Measurements from ENCODE around the gene ALAD. TPM values are rescaled to one million over a fixed set of nuclear protein-coding genes. Genes with fewer than 3 reads are reported as not detected.

ALAD gene
- total and polyA plus RNA-seq, 2 of the 8 experiments (the other 6 are each of a cell fraction or from before 2014, with no cell fraction given), result 8.2 to 15.3 TPM

GRCh38 chr9:113372059-113372458, 29.0 kb downstream of the ALAD start:
- Histone ChIP-seq H3K23ac (ENCODE audit: insufficient read length) (no peak overlapping the region), H3K9me3 (ENCODE audit: insufficient read depth in 2 of 2, low read depth in 1 of 2, low read length in 1 of 2) (no peaks in the 10 kb centered on the region), H4K20me1 (replicated peaks in 1 of 2; ENCODE audit: control insufficient read depth in 1 of 2, insufficient read depth in 2 of 2, low read length in 2 of 2) (peaks cover 0 to 2% of the 10 kb centered on the region in 2 experiments), H3K4ac (replicated peaks; ENCODE audit: insufficient read length, low read depth, low read length) (no peak overlapping the region), H3K27ac (ENCODE audit: low read depth, low read length) (no peak overlapping the region), H3K36me3 (ENCODE audit: control insufficient read depth in 2 of 4, insufficient read depth in 4 of 4, low read length in 3 of 4) (peaks cover 0 to 19% (median 2%) of the 10 kb centered on the region in 4 experiments; a peak in 4 of 8 replicates), H3K56ac (replicated peaks; ENCODE audit: insufficient read length, low read depth, low read length) (no peak overlapping the region), H3K79me2 (ENCODE audit: control insufficient read depth in 1 of 2, insufficient read depth in 2 of 2, low read length in 2 of 2) (peaks cover 0 to 5% of the 10 kb centered on the region in 2 experiments; a peak in 1 of 4 replicates), H4K5ac (ENCODE audit: insufficient read length, low read depth, low read length) (no peak overlapping the region), H2AFZ (ENCODE audit: low read length) (no peak overlapping the region), H2BK5ac (ENCODE audit: low read depth, low read length) (no peak overlapping the region), H3K9ac (replicated peaks in 1 of 4; ENCODE audit: extremely low read depth in 1 of 4, low read depth in 3 of 4, low read length in 3 of 4) (no peak overlapping the region), H2AK5ac (ENCODE audit: low read depth, low read length) (no peak overlapping the region), H3K27me3 (replicated peaks in 1 of 4; ENCODE audit: control insufficient read depth in 3 of 4, extremely low read depth in 1 of 4, insufficient read depth in 3 of 4, low read length in 3 of 4) (no peaks in the 10 kb centered on the region), H3K4me1 (replicated peaks in 1 of 4; ENCODE audit: control insufficient read depth in 3 of 4, insufficient read depth in 4 of 4, low read length in 3 of 4) (peaks cover 0 to 5% (median 2%) of the 10 kb centered on the region in 4 experiments; a peak in 3 of 7 replicates), H3K18ac (ENCODE audit: extremely low read depth, low read length) (no peak overlapping the region), H4K91ac (replicated peaks; ENCODE audit: insufficient read length, low read length) (no peak overlapping the region), H3K23me2 (ENCODE audit: low read depth, low read length) (no peaks in the 10 kb centered on the region; the same call in 1 of the 2 replicates), H2BK120ac (replicated peaks; ENCODE audit: low read depth, low read length) (no peak overlapping the region), H2BK20ac (ENCODE audit: low read length) (no peak overlapping the region), H2BK12ac (ENCODE audit: low read depth, low read length) (no peak overlapping the region), H3K79me1 (ENCODE audit: low read depth, low read length) (no peaks in the 10 kb centered on the region), H3K14ac (ENCODE audit: insufficient read length) (no peak overlapping the region), H4K8ac (ENCODE audit: extremely low read depth, insufficient read depth, low read length) (0 out of 2 replicates have a peak overlapping the region, but pooled peaks have one; percentile 1), H2BK15ac (ENCODE audit: low read length) (no peak overlapping the region), H3K4me2 (ENCODE audit: insufficient read depth in 1 of 2, low read depth in 2 of 2, low read length in 2 of 2) (no peak overlapping the region), H3K4me3 (ENCODE audit: extremely low read depth in 1 of 4, insufficient read depth in 2 of 4, low read depth in 3 of 4, low read length in 4 of 4) (no peak overlapping the region)
- WGBS, 2 experiments (ENCODE audit: extremely low coverage in 1 of 2, insufficient coverage in 1 of 2, insufficient read length in 1 of 2, insufficient replicate concordance in 2 of 2, low coverage in 1 of 2, low lambda C conversion rate in 2 of 2, missing lambda C conversion rate in 1 of 2), result 92% methylated on average over 5 of the region's 5 CpGs; no CpG with 5 or more reads in 1 of the 2 experiments
- FAIRE-seq (no peak), DNase-seq (ENCODE audit: low read depth in 1 of 2, low spot score in 2 of 2) (no peak)
- ChIA-PET CTCF (ENCODE audit: partially characterized antibody) (no interaction called here), POLR2A (ENCODE audit: partially characterized antibody) (interaction anchor here (0.9 to 2.8 kb wide), 4 partner anchors 22 to 286 kb away, joined by 3 to 11 read pairs (median 3); partner anchors contain the start of genes ALAD and BSPRY)
- TF ChIP-seq SUZ12 (IDR thresholded peaks at IDR 0.05; ENCODE audit: low read length) (no peak), HDAC2 (IDR thresholded peaks at IDR 0.05; ENCODE audit: borderline replicate concordance in 1 of 2, low read depth in 2 of 2, low read length in 2 of 2) (no peak), POLR2AphosphoS5 (IDR thresholded peaks at IDR 0.05; ENCODE audit: low read depth, low read length) (no peak), KDM1A (IDR thresholded peaks at IDR 0.05; ENCODE audit: borderline replicate concordance, low read length) (no peak), TAF7 (optimal IDR thresholded peaks at IDR 0.05; ENCODE audit: borderline replicate concordance, low read depth, low read length) (no peak), CTBP2 (IDR thresholded peaks at IDR 0.05; ENCODE audit: borderline replicate concordance, insufficient read depth, insufficient read length, low read length) (no peak), PHF8 (conservative IDR thresholded peaks at IDR 0.05; ENCODE audit: low read depth, low read length) (no peak), KDM4A (IDR thresholded peaks at IDR 0.05; ENCODE audit: low read depth, low read length, severe bottlenecking) (no peak), YY1 (IDR thresholded peaks at IDR 0.05; ENCODE audit: low read depth, low read length) (no peak), EP300 (IDR thresholded peaks at IDR 0.05; ENCODE audit: borderline replicate concordance in 1 of 2, low read depth in 2 of 2, low read length in 2 of 2) (no peak), SAP30 (IDR thresholded peaks at IDR 0.05; ENCODE audit: insufficient read depth, insufficient replicate concordance, low read length) (no peak), KDM5A (IDR thresholded peaks at IDR 0.05; ENCODE audit: low read length) (no peak)

All from H1 (cell line).